Thoracic aorta (tissue), 2 donors: Measurements from ENCODE around the gene TRIM44. TPM values are rescaled to one million over a fixed set of nuclear protein-coding genes. Genes with fewer than 3 reads are reported as not detected.

Experiments
- total RNA-seq, 2 donors: library from RNA; depleted of rRNA; stranded (reverse); fragments of >200 nt; gene quantifications; one replicate each; pipeline versions ENCODE4 v1.1.0 to v1.2.3, GENCODE V29; 2016

TRIM44 gene
- total RNA-seq, 2 donors from 2014 or later, result 26.0 to 26.8 TPM

Other genes starting within 250 kb of the TRIM44 start
- under 1 TPM; 0.54 to 0.78 TPM for gene SLC1A2, start 243.2 kb upstream of the TRIM44 start, total RNA-seq
- 1 to 10 TPM in 1 of 2 donors, not detected in 1; 4.3 TPM for gene PAMR1, start 137.2 kb upstream of the TRIM44 start, total RNA-seq
- 10 to 100 TPM in 1 of 2 donors, 1 to 10 TPM in 1; 5.4 to 19.2 TPM for gene FJX1, start 44.3 kb upstream of the TRIM44 start, total RNA-seq